ENCODE measurements around the gene ZBTB11.

DNA sequence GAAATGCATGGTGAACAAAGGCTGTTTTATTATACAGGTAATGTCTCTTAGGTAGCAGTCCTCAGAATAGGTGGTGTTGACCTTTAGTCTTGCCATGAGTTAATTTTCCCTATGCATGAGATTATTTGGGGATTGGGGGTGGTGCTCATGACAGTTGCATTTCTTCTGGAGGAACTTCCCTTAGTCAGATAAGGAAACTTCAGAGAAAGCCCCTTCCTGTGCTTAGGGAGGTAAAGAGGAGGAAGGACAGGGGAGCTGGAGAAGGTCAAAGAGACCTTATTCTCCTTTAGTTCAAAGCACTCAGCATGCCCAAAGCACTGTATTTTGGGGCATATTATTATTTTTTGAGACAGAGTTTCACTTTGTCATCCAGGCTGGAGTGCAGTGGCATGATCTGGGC is 47.7 kb downstream of the ZBTB11 start:
- TF ChIP-seq, protein P1, sequence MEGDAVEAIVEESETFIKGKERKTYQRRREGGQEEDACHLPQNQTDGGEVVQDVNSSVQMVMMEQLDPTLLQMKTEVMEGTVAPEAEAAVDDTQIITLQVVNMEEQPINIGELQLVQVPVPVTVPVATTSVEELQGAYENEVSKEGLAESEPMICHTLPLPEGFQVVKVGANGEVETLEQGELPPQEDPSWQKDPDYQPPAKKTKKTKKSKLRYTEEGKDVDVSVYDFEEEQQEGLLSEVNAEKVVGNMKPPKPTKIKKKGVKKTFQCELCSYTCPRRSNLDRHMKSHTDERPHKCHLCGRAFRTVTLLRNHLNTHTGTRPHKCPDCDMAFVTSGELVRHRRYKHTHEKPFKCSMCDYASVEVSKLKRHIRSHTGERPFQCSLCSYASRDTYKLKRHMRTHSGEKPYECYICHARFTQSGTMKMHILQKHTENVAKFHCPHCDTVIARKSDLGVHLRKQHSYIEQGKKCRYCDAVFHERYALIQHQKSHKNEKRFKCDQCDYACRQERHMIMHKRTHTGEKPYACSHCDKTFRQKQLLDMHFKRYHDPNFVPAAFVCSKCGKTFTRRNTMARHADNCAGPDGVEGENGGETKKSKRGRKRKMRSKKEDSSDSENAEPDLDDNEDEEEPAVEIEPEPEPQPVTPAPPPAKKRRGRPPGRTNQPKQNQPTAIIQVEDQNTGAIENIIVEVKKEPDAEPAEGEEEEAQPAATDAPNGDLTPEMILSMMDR (IDR thresholded peaks at IDR 0.05) = no peak
- TF ChIP-seq POLR2A (IDR thresholded peaks at IDR 0.05) = no peak
- TF ChIP-seq POLR2AphosphoS5 (IDR thresholded peaks at IDR 0.05) = no peak

Data from stomach (tissue), 4 donors.